ENCODE results near the gene BCAP31. TPM values are rescaled to one million over a fixed set of nuclear protein-coding genes. Genes with fewer than 3 reads are reported as not detected.

BCAP31 gene
- total and polyA plus RNA-seq, 7 experiments from 2014 or later: 80.2 to 329 (median 118) TPM

GRCh38 chrX:153741446-153741845 is 17.3 kb upstream of the BCAP31 start:
- Mint-ChIP-seq H3K4me1 (peaks cover 0 to 35% (median 17%) of the 10 kb centered on the region in 7 donors), H3K9me3 (no peaks in the 10 kb centered on the region), H3K4me3 (peak overlapping the region in 8 of 10 donors; percentile 49 to 86 (median 74)), H3K36me3 (peaks cover 0 to 6% (median 0%) of the 10 kb centered on the region in 5 donors), H3K27ac (peak overlapping the region in 8 of 9 donors; percentile 30 to 91 (median 60)), H3K27me3 (peaks cover 0 to 5% (median 0%) of the 10 kb centered on the region in 5 donors)
- CTCF ChIA-PET: no interaction called here
- Histone ChIP-seq H3K27ac (ENCODE audit: low read depth, low read length) (no peak overlapping the region), H3K36me3 (ENCODE audit: control insufficient read depth in 2 of 3, insufficient read depth in 3 of 3, low read length in 3 of 3) (peaks cover 0 to 8% (median 0%) of the 10 kb centered on the region in 3 experiments), H3K9me3 (ENCODE audit: control insufficient read depth in 2 of 3, low read length in 3 of 3) (no peaks in the 10 kb centered on the region), H3K27me3 (ENCODE audit: control insufficient read depth in 2 of 2, insufficient read depth in 2 of 2, low read length in 2 of 2) (no peaks in the 10 kb centered on the region), H3K4me3 (ENCODE audit: low read length) (no peak overlapping the region), H3K4me1 (ENCODE audit: control insufficient read depth in 2 of 2, insufficient read depth in 2 of 2, low read length in 2 of 2) (peaks cover 5 to 17% of the 10 kb centered on the region in 2 donors)
- POLR2A ChIA-PET: no interaction called here
- ATAC-seq (no peak), DNase-seq (no peak)
- intact Hi-C loops (cut with micrococcal nuclease): no loop called here

GRCh38 chrX:153740631-153741222 is 16.5 kb upstream of the BCAP31 start:
- Mint-ChIP-seq H3K27me3 (no peaks in the 10 kb centered on the region), H3K9me3 (no peaks in the 10 kb centered on the region), H3K27ac (peak overlapping the region; percentile 30 to 91 (median 78)), H3K4me1 (peaks cover 0 to 35% (median 18%) of the 10 kb centered on the region in 7 donors), H3K36me3 (peaks cover 0 to 6% (median 0%) of the 10 kb centered on the region in 5 donors), H3K4me3 (peak overlapping the region in 9 of 10 donors; percentile 65 to 86 (median 76))
- no peaks in the 10 kb centered on the region for H3K27me3 ChIP-seq (ENCODE audit: control insufficient read depth in 2 of 2, insufficient read depth in 2 of 2, low read length in 2 of 2)
- ATAC-seq: no peak
- intact Hi-C loops (cut with micrococcal nuclease): loop anchor here in 1 of 2 donors (1.0 kb wide), 1 partner anchor 16 kb away; the partner anchor contains the start of genes ABCD1 and BCAP31
- ChIA-PET POLR2A (no interaction called here), CTCF (no interaction called here)
- H3K36me3 ChIP-seq (ENCODE audit: control insufficient read depth in 2 of 3, insufficient read depth in 3 of 3, low read length in 3 of 3): peaks cover 0 to 8% (median 0%) of the 10 kb centered on the region in 3 experiments
- H3K27ac ChIP-seq (ENCODE audit: low read depth, low read length): peak overlapping the region; percentile 40
- H3K4me1 ChIP-seq (ENCODE audit: control insufficient read depth in 2 of 2, insufficient read depth in 2 of 2, low read length in 2 of 2): peaks cover 5 to 17% of the 10 kb centered on the region in 2 donors
- H3K9me3 ChIP-seq (ENCODE audit: control insufficient read depth in 2 of 3, low read length in 3 of 3): no peaks in the 10 kb centered on the region
- no peak for DNase-seq
- no peak overlapping the region for H3K4me3 ChIP-seq (ENCODE audit: low read length)

GRCh38 chrX:153739754-153740486 is 15.7 kb upstream of the BCAP31 start:
- peaks cover 5 to 17% of the 10 kb centered on the region in 2 donors for H3K4me1 ChIP-seq (ENCODE audit: control insufficient read depth in 2 of 2, insufficient read depth in 2 of 2, low read length in 2 of 2)
- peaks cover 0 to 8% (median 0%) of the 10 kb centered on the region in 3 experiments for H3K36me3 ChIP-seq (ENCODE audit: control insufficient read depth in 2 of 3, insufficient read depth in 3 of 3, low read length in 3 of 3)
- Mint-ChIP-seq H3K9me3 (no peaks in the 10 kb centered on the region), H3K4me1 (peaks cover 0 to 34% (median 25%) of the 10 kb centered on the region in 7 donors), H3K27me3 (no peaks in the 10 kb centered on the region), H3K4me3 (peak overlapping the region; percentile 45 to 86 (median 76)), H3K36me3 (peaks cover 0 to 13% (median 1%) of the 10 kb centered on the region in 5 donors), H3K27ac (peak overlapping the region; percentile 56 to 91 (median 78))
- H3K9me3 ChIP-seq (ENCODE audit: control insufficient read depth in 2 of 3, low read length in 3 of 3): no peaks in the 10 kb centered on the region
- CTCF ChIA-PET: interaction anchor here (0.6 kb wide), 1 partner anchor 267 kb away, joined by 3 read pairs; no protein-coding TSS in a partner anchor
- H3K4me3 ChIP-seq (ENCODE audit: low read length): no peak overlapping the region
- POLR2A ChIA-PET: interaction anchor here (2.0 kb wide), 1 partner anchor 12 kb away, joined by 5 read pairs; no protein-coding TSS in a partner anchor
- H3K27ac ChIP-seq (ENCODE audit: low read depth, low read length): peak overlapping the region; percentile 40
- ATAC-seq: peak; percentile 64
- no peaks in the 10 kb centered on the region for H3K27me3 ChIP-seq (ENCODE audit: control insufficient read depth in 2 of 2, insufficient read depth in 2 of 2, low read length in 2 of 2)
- DNase-seq: peak in 5 of 9 donors; percentile 32 to 45 (median 35)
- intact Hi-C loops (cut with micrococcal nuclease): loop anchor here in 1 of 2 donors (1.0 kb wide), 1 partner anchor 16 kb away; the partner anchor contains the start of genes ABCD1 and BCAP31

GRCh38 chrX:153738056-153738605 is 13.9 kb upstream of the BCAP31 start:
- H3K4me3 ChIP-seq (ENCODE audit: low read length): no peak overlapping the region
- CTCF ChIA-PET: no interaction called here
- peaks cover 0 to 8% (median 0%) of the 10 kb centered on the region in 3 experiments for H3K36me3 ChIP-seq (ENCODE audit: control insufficient read depth in 2 of 3, insufficient read depth in 3 of 3, low read length in 3 of 3)
- intact Hi-C loops (cut with micrococcal nuclease): no loop called here
- Mint-ChIP-seq H3K36me3 (peaks cover 0 to 17% (median 4%) of the 10 kb centered on the region in 5 donors), H3K27me3 (no peaks in the 10 kb centered on the region), H3K27ac (no peak overlapping the region), H3K4me3 (no peak overlapping the region), H3K9me3 (no peaks in the 10 kb centered on the region), H3K4me1 (peaks cover 0 to 31% (median 24%) of the 10 kb centered on the region in 7 donors)
- H3K4me1 ChIP-seq (ENCODE audit: control insufficient read depth in 2 of 2, insufficient read depth in 2 of 2, low read length in 2 of 2): peaks cover 5 to 17% of the 10 kb centered on the region in 2 donors
- DNase-seq: no peak
- POLR2A ChIA-PET: interaction anchor here (2.0 kb wide), 1 partner anchor 11 kb away, joined by 5 read pairs; no protein-coding TSS in a partner anchor
- no peaks in the 10 kb centered on the region for H3K9me3 ChIP-seq (ENCODE audit: control insufficient read depth in 2 of 3, low read length in 3 of 3)
- H3K27me3 ChIP-seq (ENCODE audit: control insufficient read depth in 2 of 2, insufficient read depth in 2 of 2, low read length in 2 of 2): no peaks in the 10 kb centered on the region
- no peak for ATAC-seq
- no peak overlapping the region for H3K27ac ChIP-seq (ENCODE audit: low read depth, low read length)

- Mint-ChIP-seq H3K4me3 (no peak overlapping the region), H3K9me3 (peaks cover 0 to 4% (median 0%) of the 10 kb centered on the region in 11 donors), H3K27ac (peak overlapping the region in 1 of 9 donors; percentile 74), H3K4me1 (peaks cover 0 to 31% (median 24%) of the 10 kb centered on the region in 7 donors), H3K36me3 (peaks cover 2 to 22% (median 5%) of the 10 kb centered on the region in 5 donors), H3K27me3 (no peaks in the 10 kb centered on the region)
- Histone ChIP-seq H3K27ac (ENCODE audit: low read depth, low read length) (no peak overlapping the region), H3K36me3 (ENCODE audit: control insufficient read depth in 2 of 3, insufficient read depth in 3 of 3, low read length in 3 of 3) (peaks cover 0 to 8% (median 0%) of the 10 kb centered on the region in 3 experiments), H3K4me3 (ENCODE audit: low read length) (no peak overlapping the region), H3K9me3 (ENCODE audit: control insufficient read depth in 2 of 3, low read length in 3 of 3) (no peaks in the 10 kb centered on the region), H3K27me3 (ENCODE audit: control insufficient read depth in 2 of 2, insufficient read depth in 2 of 2, low read length in 2 of 2) (no peaks in the 10 kb centered on the region), H3K4me1 (ENCODE audit: control insufficient read depth in 2 of 2, insufficient read depth in 2 of 2, low read length in 2 of 2) (peaks cover 5 to 17% of the 10 kb centered on the region in 2 donors)
- ChIA-PET CTCF (no interaction called here), POLR2A (no interaction called here)
- no peak for ATAC-seq
- intact Hi-C loops (cut with micrococcal nuclease): no loop called here
- DNase-seq: no peak
Observed at GRCh38 chrX:153736871-153737441, 12.8 kb upstream of the BCAP31 start.

GRCh38 chrX:153736071-153736820 is 12.1 kb upstream of the BCAP31 start:
- H3K4me3 ChIP-seq (ENCODE audit: low read length): no peak overlapping the region
- CTCF ChIA-PET: no interaction called here
- intact Hi-C loops (cut with micrococcal nuclease): no loop called here
- Mint-ChIP-seq H3K27me3 (no peaks in the 10 kb centered on the region), H3K36me3 (peaks cover 8 to 28% (median 12%) of the 10 kb centered on the region in 5 donors), H3K9me3 (peaks cover 0 to 11% (median 0%) of the 10 kb centered on the region in 11 donors), H3K4me1 (peaks cover 0 to 30% (median 23%) of the 10 kb centered on the region in 7 donors), H3K4me3 (no peak overlapping the region), H3K27ac (peak overlapping the region in 1 of 9 donors; percentile 74)
- H3K4me1 ChIP-seq (ENCODE audit: control insufficient read depth in 2 of 2, insufficient read depth in 2 of 2, low read length in 2 of 2): peaks cover 5 to 17% of the 10 kb centered on the region in 2 donors
- H3K27ac ChIP-seq (ENCODE audit: low read depth, low read length): no peak overlapping the region
- POLR2A ChIA-PET: no interaction called here
- H3K36me3 ChIP-seq (ENCODE audit: control insufficient read depth in 2 of 3, insufficient read depth in 3 of 3, low read length in 3 of 3): peaks cover 0 to 8% (median 0%) of the 10 kb centered on the region in 3 experiments
- no peak for ATAC-seq
- no peaks in the 10 kb centered on the region for H3K27me3 ChIP-seq (ENCODE audit: control insufficient read depth in 2 of 2, insufficient read depth in 2 of 2, low read length in 2 of 2)
- H3K9me3 ChIP-seq (ENCODE audit: control insufficient read depth in 2 of 3, low read length in 3 of 3): no peaks in the 10 kb centered on the region
- no peak for DNase-seq
